Measurements from ENCODE around the gene DGCR2. TPM values are rescaled to one million over a fixed set of nuclear protein-coding genes. Genes with fewer than 3 reads are reported as not detected.

Gene DGCR2
- total RNA-seq, 1 experiment from 2014 or later, result 41.1 TPM

GRCh38 chr22:19046719-19047609 lies 75.2 kb downstream of the DGCR2 start:
- TF ChIP-seq CTCF (conservative IDR thresholded peaks at IDR 0.05; ENCODE audit: low read depth, low read length) (no peak), EZH2 (IDR thresholded peaks at IDR 0.05; ENCODE audit: borderline replicate concordance, low read depth, low read length, poor library complexity, severe bottlenecking) (no peak)
- no peaks in the 10 kb centered on the region for H3K9me3 ChIP-seq (ENCODE audit: low read depth, low read length, poor library complexity, severe bottlenecking)
- H3K36me3 ChIP-seq (ENCODE audit: insufficient read depth, low read length, poor library complexity, severe bottlenecking), result peaks cover 53% of the 10 kb centered on the region
- intact Hi-C loops (cut with micrococcal nuclease; ENCODE audit: unreplicated experiment), result loop anchor here (10.0 kb wide), 1 partner anchor 62 kb away; no protein-coding TSS in a partner anchor
- H3K4me3 ChIP-seq (ENCODE audit: low read depth, low read length, poor library complexity, severe bottlenecking), result no peak overlapping the region
- ChIA-PET POLR2A (ENCODE audit: low non-redundant PET) (no interaction called here), CTCF (no interaction called here)
- H3K27me3 ChIP-seq (replicated peaks; ENCODE audit: insufficient read depth, low read depth, low read length, poor library complexity), result no peaks in the 10 kb centered on the region
- no peak for DNase-seq (ENCODE audit: low spot score)
- H3K27ac ChIP-seq (ENCODE audit: low read depth, low read length, poor library complexity, severe bottlenecking), result no peak overlapping the region
- no TSS peak for BruUV-seq (replicated peaks)
- no peaks in the 10 kb centered on the region for H3K4me1 ChIP-seq (ENCODE audit: insufficient read depth, low read length, poor library complexity, severe bottlenecking)

GRCh38 chr22:19046287-19046686 lies 75.9 kb downstream of the DGCR2 start:
- DNase-seq (ENCODE audit: low spot score), result no peak
- intact Hi-C loops (cut with micrococcal nuclease; ENCODE audit: unreplicated experiment), result loop anchor here (10.0 kb wide), 1 partner anchor 61 kb away; no protein-coding TSS in a partner anchor
- ChIA-PET POLR2A (ENCODE audit: low non-redundant PET) (no interaction called here), CTCF (no interaction called here)
- no TSS peak for BruUV-seq (replicated peaks)
- no peaks in the 10 kb centered on the region for H3K4me1 ChIP-seq (ENCODE audit: insufficient read depth, low read length, poor library complexity, severe bottlenecking)
- H3K36me3 ChIP-seq (ENCODE audit: insufficient read depth, low read length, poor library complexity, severe bottlenecking), result peaks cover 55% of the 10 kb centered on the region
- H3K27ac ChIP-seq (ENCODE audit: low read depth, low read length, poor library complexity, severe bottlenecking), result no peak overlapping the region
- TF ChIP-seq EZH2 (IDR thresholded peaks at IDR 0.05; ENCODE audit: borderline replicate concordance, low read depth, low read length, poor library complexity, severe bottlenecking), result no peak
- TF ChIP-seq CTCF (conservative IDR thresholded peaks at IDR 0.05; ENCODE audit: low read depth, low read length), result no peak
- no peaks in the 10 kb centered on the region for H3K9me3 ChIP-seq (ENCODE audit: low read depth, low read length, poor library complexity, severe bottlenecking)
- H3K4me3 ChIP-seq (ENCODE audit: low read depth, low read length, poor library complexity, severe bottlenecking), result no peak overlapping the region
- no peaks in the 10 kb centered on the region for H3K27me3 ChIP-seq (replicated peaks; ENCODE audit: insufficient read depth, low read depth, low read length, poor library complexity)

GRCh38 chr22:19045094-19045493 lies 77.1 kb downstream of the DGCR2 start:
- ChIA-PET POLR2A (ENCODE audit: low non-redundant PET) (interaction anchor here (0.6 kb wide), 1 partner anchor 1467 kb away, joined by 3 read pairs; no protein-coding TSS in a partner anchor), CTCF (no interaction called here)
- intact Hi-C loops (cut with micrococcal nuclease; ENCODE audit: unreplicated experiment), result loop anchor here (10.0 kb wide), 1 partner anchor 60 kb away; no protein-coding TSS in a partner anchor
- Histone ChIP-seq H3K4me1 (ENCODE audit: insufficient read depth, low read length, poor library complexity, severe bottlenecking) (no peaks in the 10 kb centered on the region), H3K27me3 (replicated peaks; ENCODE audit: insufficient read depth, low read depth, low read length, poor library complexity) (no peaks in the 10 kb centered on the region), H3K27ac (ENCODE audit: low read depth, low read length, poor library complexity, severe bottlenecking) (no peak overlapping the region), H3K4me3 (ENCODE audit: low read depth, low read length, poor library complexity, severe bottlenecking) (no peak overlapping the region), H3K9me3 (ENCODE audit: low read depth, low read length, poor library complexity, severe bottlenecking) (no peaks in the 10 kb centered on the region), H3K36me3 (ENCODE audit: insufficient read depth, low read length, poor library complexity, severe bottlenecking) (peaks cover 59% of the 10 kb centered on the region)
- no peak for DNase-seq (ENCODE audit: low spot score)
- TF ChIP-seq CTCF (conservative IDR thresholded peaks at IDR 0.05; ENCODE audit: low read depth, low read length) (no peak), EZH2 (IDR thresholded peaks at IDR 0.05; ENCODE audit: borderline replicate concordance, low read depth, low read length, poor library complexity, severe bottlenecking) (no peak)
- no TSS peak for BruUV-seq (replicated peaks)
